NCI-H128 (cell line): Measurements from ENCODE around the gene KCNIP1.
A peak's percentile ranks its signal among the peaks of the same experiment; 100 is the strongest.

Experiments
- DNase-seq: peaks from one replicate; lab custom pipeline; 2025; ENCODE audit not compliant: unreplicated experiment; lab: John Stamatoyannopoulos, UW

Gene KCNIP1

GRCh38 chr5:170562166-170562874 is 58.5 kb downstream of the KCNIP1 start:
- no peak for DNase-seq

- no peak for DNase-seq
Observed at GRCh38 chr5:170562875-170563228, 59.0 kb downstream of the KCNIP1 start.

GRCh38 chr5:170563824-170564567 is 60.2 kb downstream of the KCNIP1 start:
- no peak for DNase-seq

- no peak for DNase-seq
Observed at GRCh38 chr5:170565072-170565471, 61.3 kb downstream of the KCNIP1 start.

- DNase-seq, result no peak
Observed at GRCh38 chr5:170569101-170569500, 65.3 kb downstream of the KCNIP1 start.

GRCh38 chr5:170570476-170570875 is 66.7 kb downstream of the KCNIP1 start:
- DNase-seq, result peak; percentile 33

- DNase-seq, result no peak
Observed at GRCh38 chr5:170571281-170571731, 67.5 kb downstream of the KCNIP1 start.

GRCh38 chr5:170571875-170572852 is 68.3 kb downstream of the KCNIP1 start:
- no peak for DNase-seq

- no peak for DNase-seq
Observed at GRCh38 chr5:170573114-170573513, 69.3 kb downstream of the KCNIP1 start.

- no peak for DNase-seq
Observed at GRCh38 chr5:170573660-170574059, 69.8 kb downstream of the KCNIP1 start.

GRCh38 chr5:170576602-170577535 is 73.0 kb downstream of the KCNIP1 start:
- DNase-seq, result no peak

GRCh38 chr5:170579601-170580000 is 75.8 kb downstream of the KCNIP1 start:
- no peak for DNase-seq

- DNase-seq, result no peak
Observed at GRCh38 chr5:170581211-170581610, 77.4 kb downstream of the KCNIP1 start.

- no peak for DNase-seq
Observed at GRCh38 chr5:170582644-170583330, 79.0 kb downstream of the KCNIP1 start.

- DNase-seq, result no peak
Observed at GRCh38 chr5:170584003-170584402, 80.2 kb downstream of the KCNIP1 start.

- no peak for DNase-seq
Observed at GRCh38 chr5:170584450-170585058, 80.7 kb downstream of the KCNIP1 start.

- DNase-seq, result no peak
Observed at GRCh38 chr5:170585273-170585948, 81.6 kb downstream of the KCNIP1 start.

GRCh38 chr5:170587808-170588207 is 84.0 kb downstream of the KCNIP1 start:
- DNase-seq, result no peak

- no peak for DNase-seq
Observed at GRCh38 chr5:170589643-170590042, 85.8 kb downstream of the KCNIP1 start.
